HepG2 (cell line): ENCODE data around the gene RABGGTA. TPM values are rescaled to one million over a fixed set of nuclear protein-coding genes. Genes with fewer than 3 reads are reported as not detected.

Source experiments
- ATAC-seq: fragments of 200-7000 bp; cut with Tn5 transposase; 3 replicates; pipeline ENCODE4 v1.9.1; 2020; ENCODE audit warnings: mild to moderate bottlenecking, moderate library complexity
- BruUV-seq: library from RNA; stranded (reverse); fragments of 400-500 nt; replicated peaks from 2 replicates; lab custom pipeline; 2021; lab: Mats Ljungman, UMichigan
- CTCF ChIA-PET: fragments of 300-600 bp; formaldehyde crosslinking; extraction: SDS; loops from one replicate; lab custom pipeline; 2021; ENCODE audit warnings: low total read pairs, inconsistent platforms, low intra/inter-chr PET ratio; lab: Yijun Ruan, JAX
- POLR2A ChIA-PET: fragments of 350-600 bp; sonication (Branson Sonifier 250); formaldehyde crosslinking; loops from one replicate; lab custom pipeline; 2020; ENCODE audit warnings: antibody characterized with exemption, inconsistent platforms; lab: Yijun Ruan, JAX
- DNase-seq: peaks from one replicate; pipeline ENCODE4 v3.0.0-alpha.2; 2015; ENCODE audit warnings: low spot score
- FAIRE-seq: peaks from 3 replicates; lab custom pipeline; 2011; peaks lifted over from hg19 to GRCh38; lab: Jason Lieb, UNC
- H2AFZ ChIP-seq: one replicate; pipeline ENCODE4 v1.6.1; 2011; ENCODE audit warnings: low read length, inconsistent platforms
- H3K27ac ChIP-seq: fragments of 300-600 bp; 3 replicates; pipeline ENCODE4 v1.8.0; 2011; ENCODE audit warnings: mixed run types, mild to moderate bottlenecking, mixed read lengths, low read length, inconsistent platforms; ENCODE audit not compliant: insufficient read depth; ENCODE audit errors: extremely low read length
- H3K27me3 ChIP-seq, 2 experiments: fragments of 200-600 bp in 1 of 2; 2 replicates in 1 of 2; 3 replicates in 1 of 2; pipeline versions ENCODE4 v1.6.0 to v1.8.0; 2011; ENCODE audit warnings: low read length in 2 of 2, mild to moderate bottlenecking in 2 of 2, moderate library complexity in 2 of 2, inconsistent platforms in 1 of 2; ENCODE audit not compliant: insufficient read depth in 2 of 2, control insufficient read depth in 1 of 2
- H3K36me3 ChIP-seq, 2 experiments: fragments of 200-600 bp in 1 of 2; replicated peaks in 1 of 2; 2 replicates in 1 of 2; 3 replicates in 1 of 2; pipeline versions ENCODE4 v1.5.1 to v1.8.0; 2011; ENCODE audit warnings: low read length in 2 of 2, inconsistent platforms in 1 of 2; ENCODE audit not compliant: insufficient read depth in 2 of 2, control insufficient read depth in 1 of 2
- H3K4me1 ChIP-seq: 2 replicates; pipeline ENCODE4 v1.5.1; 2012; ENCODE audit warnings: low read length, inconsistent platforms; ENCODE audit not compliant: insufficient read depth
- H3K4me2 ChIP-seq: 2 replicates; pipeline ENCODE4 v1.6.0; 2011; ENCODE audit warnings: low read depth, low read length, inconsistent platforms
- H3K4me3 ChIP-seq, 3 experiments: fragments of 200-600 bp in 1 of 3; sonication (generic), shearing (Covaris generic) in 1 of 3; replicated peaks in 1 of 3; 2 replicates each; pipeline ENCODE4 v1.5.1; 2011 to 2016; ENCODE audit warnings: low read length in 3 of 3, inconsistent platforms in 2 of 3, low read depth in 2 of 3, mild to moderate bottlenecking in 2 of 3, control low read depth in 1 of 3, mixed read lengths in 1 of 3; ENCODE audit not compliant: insufficient read depth in 1 of 3
- H3K79me2 ChIP-seq: one replicate; pipeline ENCODE4 v1.6.1; 2011; ENCODE audit warnings: low read length, inconsistent platforms; ENCODE audit not compliant: insufficient read depth
- H3K9ac ChIP-seq: 2 replicates; pipeline ENCODE4 v1.6.0; 2011; ENCODE audit warnings: mild to moderate bottlenecking, low read depth, low read length, inconsistent platforms; ENCODE audit not compliant: insufficient read depth
- H3K9me3 ChIP-seq: 2 replicates; pipeline ENCODE4 v1.5.1; 2012; ENCODE audit warnings: mild to moderate bottlenecking, low read length
- H4K20me1 ChIP-seq: 2 replicates; pipeline ENCODE4 v1.6.0; 2011; ENCODE audit warnings: inconsistent platforms, mild to moderate bottlenecking, low read length, moderate library complexity; ENCODE audit not compliant: insufficient read depth
- CEBPB ChIP-seq: IDR thresholded peaks from 2 replicates; pipeline ENCODE4 v1.6.1; 2011; ENCODE audit warnings: low read depth, low read length, improper control_type of control experiment, borderline replicate concordance
- DNMT3B ChIP-seq: conservative IDR thresholded peaks from 2 replicates; pipeline ENCODE4 v1.6.1; 2016; ENCODE audit warnings: missing biosample characterization, control low read depth
- DPF2 ChIP-seq: sonication (generic); formaldehyde crosslinking; IDR thresholded peaks from 2 replicates; pipeline ENCODE4 v1.4.0; 2020; ENCODE audit warnings: mild to moderate bottlenecking, low read depth, missing genetic modification reagents, borderline replicate concordance
- FLYWCH1 ChIP-seq: sonication (generic); formaldehyde crosslinking; IDR thresholded peaks from 2 replicates; pipeline ENCODE4 v1.8.1; 2023; ENCODE audit warnings: mild to moderate bottlenecking, missing genetic modification reagents
- IRX3 ChIP-seq: sonication (generic); formaldehyde crosslinking; IDR thresholded peaks from 2 replicates; pipeline ENCODE4 v1.8.1; 2023; ENCODE audit warnings: mild to moderate bottlenecking, low read depth, missing genetic modification reagents, borderline replicate concordance
- MTA3 ChIP-seq: sonication (generic); formaldehyde crosslinking; IDR thresholded peaks from 2 replicates; pipeline ENCODE4 v1.4.0; 2020; ENCODE audit warnings: missing genetic modification reagents
- NAIF1 ChIP-seq: sonication (generic); formaldehyde crosslinking; IDR thresholded peaks from 2 replicates; pipeline ENCODE4 v1.5.0; 2020; ENCODE audit warnings: mild to moderate bottlenecking, missing genetic modification reagents, borderline replicate concordance
- ONECUT2 ChIP-seq: sonication (generic); formaldehyde crosslinking; IDR thresholded peaks from 2 replicates; pipeline ENCODE4 v1.4.0; 2020; ENCODE audit warnings: missing genetic modification reagents
- STAT5B ChIP-seq: sonication (generic); formaldehyde crosslinking; IDR thresholded peaks from 2 replicates; pipeline ENCODE4 v1.4.0; 2020; ENCODE audit warnings: missing genetic modification reagents
- WIZ ChIP-seq: sonication (generic); formaldehyde crosslinking; IDR thresholded peaks from 2 replicates; pipeline ENCODE4 v1.5.1; 2020; ENCODE audit warnings: mild to moderate bottlenecking, missing genetic modification reagents
- ZBTB20 ChIP-seq: sonication (generic); formaldehyde crosslinking; IDR thresholded peaks from 2 replicates; pipeline ENCODE4 v1.8.1; 2023; ENCODE audit warnings: missing genetic modification reagents, low read depth, mild to moderate bottlenecking, borderline replicate concordance
- ZNF557 ChIP-seq: sonication (generic); formaldehyde crosslinking; IDR thresholded peaks from 2 replicates; pipeline ENCODE4 v1.4.0; 2020; ENCODE audit warnings: missing genetic modification reagents
- ZNF841 ChIP-seq: sonication (generic); formaldehyde crosslinking; IDR thresholded peaks from 2 replicates; pipeline ENCODE4 v1.8.1; 2023; ENCODE audit warnings: missing genetic modification reagents, borderline replicate concordance
- WGBS: methylation state at CpG from one replicate; pipeline ENCODE4 v1.1.6; 2017; ENCODE audit warnings: low lambda C conversion rate; 5-methylcytosine and 5-hydroxymethylcytosine counted together
- in situ Hi-C: cut with HindIII; loops from 2 replicates; pipeline ENCODE4 v1.10.0; 2017; ENCODE audit warnings: low pct_unique_long_range_greater_than_20kb; ENCODE audit not compliant: extremely low pct_ligation_motif_present
- intact Hi-C: fragments of 100-400 bp; cut with micrococcal nuclease; formaldehyde crosslinking; loops from one replicate; pipeline ENCODE4 v1.10.0; 2022; ENCODE audit not compliant: unreplicated experiment
- polyA plus RNA-seq, 8 experiments: library from polyadenylated mRNA; depleted of rRNA in 3 of 8; stranded (reverse) in 7 of 8; unstranded in 1 of 8; fragments of >200 nt; fragmentation: Illumina TruSeq in 4 of 8; extraction: Trizol in 4 of 8; gene quantifications; 2 replicates each; pipeline versions ENCODE4 v1.2.1 to v1.2.3, GENCODE V29; 2011 to 2016; ENCODE audit warnings: low read depth in 4 of 8, missing spikeins in 1 of 8, mixed read lengths in 1 of 8; ENCODE audit not compliant: insufficient read depth in 1 of 8
- total RNA-seq, 5 experiments: library from RNA; depleted of rRNA; stranded (reverse); fragments of >200 nt; fragmentation: Illumina TruSeq; extraction: Trizol; gene quantifications; 2 replicates each; pipeline ENCODE4 v1.2.3, GENCODE V29; 2016; ENCODE audit warnings: low read depth in 1 of 5
- TF ChIP-seq, protein P1 (sequence below): sonication (generic); formaldehyde crosslinking; conservative IDR thresholded peaks from 2 replicates; pipeline ENCODE4 v1.5.0; 2020; ENCODE audit warnings: missing genetic modification reagents
- TF ChIP-seq, protein P2 (sequence below): sonication (generic); formaldehyde crosslinking; IDR thresholded peaks from 2 replicates; pipeline ENCODE4 v1.4.0; 2020; ENCODE audit warnings: missing genetic modification reagents, borderline replicate concordance
- TF ChIP-seq, protein P3 (sequence below): sonication (generic); formaldehyde crosslinking; IDR thresholded peaks from 2 replicates; pipeline ENCODE4 v1.4.0; 2020; ENCODE audit warnings: missing genetic modification reagents

The RABGGTA gene
- total and polyA plus RNA-seq, 2 of the 13 experiments (the other 11 are each of a cell fraction or from before 2014, with no cell fraction given), result 57.9 to 90.8 TPM

DNA sequence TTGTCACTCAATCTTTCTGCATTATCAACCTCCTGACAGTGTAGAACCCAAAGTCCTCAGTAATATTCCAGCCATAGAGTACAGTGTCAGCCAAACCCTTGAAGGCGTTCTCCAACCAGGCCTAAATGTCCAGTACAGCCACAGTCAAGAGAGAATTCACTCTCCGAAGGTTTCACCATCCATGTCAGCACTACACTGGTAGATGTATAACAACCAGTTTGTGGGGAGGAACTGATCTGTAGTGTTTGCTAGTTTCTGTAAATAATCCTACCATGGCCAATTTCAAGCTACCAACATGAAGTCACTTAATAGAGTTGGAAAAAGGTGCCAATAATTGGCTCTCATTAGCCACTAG, 55.1 kb downstream of the RABGGTA start:
- DNase-seq (no peak), FAIRE-seq (no peak), ATAC-seq (no peak)
- ChIA-PET CTCF (interaction anchor here (1.3 to 3.1 kb wide), 5 partner anchors 16 to 92 kb away, joined by 7 to 44 read pairs (median 10); partner anchors contain the start of genes CIDEB, GMPR2, NEDD8 and RABGGTA), POLR2A (interaction anchor here (0.9 to 8.1 kb wide), 28 partner anchors 9 to 1122 kb away, joined by 3 to 230 read pairs (median 8); partner anchors contain the start of genes ACIN1, C14orf119, CIDEB and DCAF11)
- no TSS peak for BruUV-seq
- Histone ChIP-seq H3K27me3 (no peaks in the 10 kb centered on the region; a peak in 1 of 5 replicates), H4K20me1 (no peaks in the 10 kb centered on the region), H3K9me3 (no peaks in the 10 kb centered on the region), H3K79me2 (peaks cover 22% of the 10 kb centered on the region), H3K9ac (peak overlapping the region; percentile 81), H3K4me2 (peak overlapping the region; percentile 93), H2AFZ (no peak overlapping the region), H3K27ac (peak overlapping the region; percentile 1), H3K4me1 (peaks cover 38% of the 10 kb centered on the region), H3K4me3 (peak overlapping the region in 1 of 3 experiments; percentile 98; a peak in 1 of 6 replicates), H3K36me3 (peaks cover 8 to 15% of the 10 kb centered on the region in 2 experiments; a peak in 4 of 5 replicates)
- intact Hi-C loops, result loop anchor here (1.0 to 2.0 kb wide), 4 partner anchors 16 to 81 kb away; partner anchors contain the start of genes GMPR2, NEDD8, RABGGTA and TINF2
- in situ Hi-C loops, result no loop called here
- 94% methylated on average over 2 of the region's 2 CpGs for WGBS
- TF ChIP-seq ZNF557 (CRISPR knock-in tag), result no peak
- 0 out of 2 replicates have a peak, but pooled peaks have one; percentile 7 for TF ChIP-seq ZNF841 (CRISPR knock-in tag)
- no peak for TF ChIP-seq CEBPB
- TF ChIP-seq STAT5B, result no peak
- TF ChIP-seq, protein P1, sequence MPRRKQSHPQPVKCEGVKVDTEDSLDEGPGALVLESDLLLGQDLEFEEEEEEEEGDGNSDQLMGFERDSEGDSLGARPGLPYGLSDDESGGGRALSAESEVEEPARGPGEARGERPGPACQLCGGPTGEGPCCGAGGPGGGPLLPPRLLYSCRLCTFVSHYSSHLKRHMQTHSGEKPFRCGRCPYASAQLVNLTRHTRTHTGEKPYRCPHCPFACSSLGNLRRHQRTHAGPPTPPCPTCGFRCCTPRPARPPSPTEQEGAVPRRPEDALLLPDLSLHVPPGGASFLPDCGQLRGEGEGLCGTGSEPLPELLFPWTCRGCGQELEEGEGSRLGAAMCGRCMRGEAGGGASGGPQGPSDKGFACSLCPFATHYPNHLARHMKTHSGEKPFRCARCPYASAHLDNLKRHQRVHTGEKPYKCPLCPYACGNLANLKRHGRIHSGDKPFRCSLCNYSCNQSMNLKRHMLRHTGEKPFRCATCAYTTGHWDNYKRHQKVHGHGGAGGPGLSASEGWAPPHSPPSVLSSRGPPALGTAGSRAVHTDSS (CRISPR knock-in tag), result 0 out of 2 replicates have a peak, but pooled peaks have one; percentile 50
- TF ChIP-seq, protein P2, sequence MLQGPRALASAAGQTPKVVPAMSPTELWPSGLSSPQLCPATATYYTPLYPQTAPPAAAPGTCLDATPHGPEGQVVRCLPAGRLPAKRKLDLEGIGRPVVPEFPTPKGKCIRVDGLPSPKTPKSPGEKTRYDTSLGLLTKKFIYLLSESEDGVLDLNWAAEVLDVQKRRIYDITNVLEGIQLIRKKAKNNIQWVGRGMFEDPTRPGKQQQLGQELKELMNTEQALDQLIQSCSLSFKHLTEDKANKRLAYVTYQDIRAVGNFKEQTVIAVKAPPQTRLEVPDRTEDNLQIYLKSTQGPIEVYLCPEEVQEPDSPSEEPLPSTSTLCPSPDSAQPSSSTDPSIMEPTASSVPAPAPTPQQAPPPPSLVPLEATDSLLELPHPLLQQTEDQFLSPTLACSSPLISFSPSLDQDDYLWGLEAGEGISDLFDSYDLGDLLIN (CRISPR knock-in tag), result no peak
- TF ChIP-seq WIZ, result peak; percentile 8; the same call in 1 of the 2 replicates
- no peak for TF ChIP-seq DPF2 (CRISPR knock-in tag)
- 0 out of 2 replicates have a peak, but pooled peaks have one; percentile 2 for TF ChIP-seq MTA3 (CRISPR knock-in tag)
- TF ChIP-seq ZBTB20, result no peak
- TF ChIP-seq, protein P3, sequence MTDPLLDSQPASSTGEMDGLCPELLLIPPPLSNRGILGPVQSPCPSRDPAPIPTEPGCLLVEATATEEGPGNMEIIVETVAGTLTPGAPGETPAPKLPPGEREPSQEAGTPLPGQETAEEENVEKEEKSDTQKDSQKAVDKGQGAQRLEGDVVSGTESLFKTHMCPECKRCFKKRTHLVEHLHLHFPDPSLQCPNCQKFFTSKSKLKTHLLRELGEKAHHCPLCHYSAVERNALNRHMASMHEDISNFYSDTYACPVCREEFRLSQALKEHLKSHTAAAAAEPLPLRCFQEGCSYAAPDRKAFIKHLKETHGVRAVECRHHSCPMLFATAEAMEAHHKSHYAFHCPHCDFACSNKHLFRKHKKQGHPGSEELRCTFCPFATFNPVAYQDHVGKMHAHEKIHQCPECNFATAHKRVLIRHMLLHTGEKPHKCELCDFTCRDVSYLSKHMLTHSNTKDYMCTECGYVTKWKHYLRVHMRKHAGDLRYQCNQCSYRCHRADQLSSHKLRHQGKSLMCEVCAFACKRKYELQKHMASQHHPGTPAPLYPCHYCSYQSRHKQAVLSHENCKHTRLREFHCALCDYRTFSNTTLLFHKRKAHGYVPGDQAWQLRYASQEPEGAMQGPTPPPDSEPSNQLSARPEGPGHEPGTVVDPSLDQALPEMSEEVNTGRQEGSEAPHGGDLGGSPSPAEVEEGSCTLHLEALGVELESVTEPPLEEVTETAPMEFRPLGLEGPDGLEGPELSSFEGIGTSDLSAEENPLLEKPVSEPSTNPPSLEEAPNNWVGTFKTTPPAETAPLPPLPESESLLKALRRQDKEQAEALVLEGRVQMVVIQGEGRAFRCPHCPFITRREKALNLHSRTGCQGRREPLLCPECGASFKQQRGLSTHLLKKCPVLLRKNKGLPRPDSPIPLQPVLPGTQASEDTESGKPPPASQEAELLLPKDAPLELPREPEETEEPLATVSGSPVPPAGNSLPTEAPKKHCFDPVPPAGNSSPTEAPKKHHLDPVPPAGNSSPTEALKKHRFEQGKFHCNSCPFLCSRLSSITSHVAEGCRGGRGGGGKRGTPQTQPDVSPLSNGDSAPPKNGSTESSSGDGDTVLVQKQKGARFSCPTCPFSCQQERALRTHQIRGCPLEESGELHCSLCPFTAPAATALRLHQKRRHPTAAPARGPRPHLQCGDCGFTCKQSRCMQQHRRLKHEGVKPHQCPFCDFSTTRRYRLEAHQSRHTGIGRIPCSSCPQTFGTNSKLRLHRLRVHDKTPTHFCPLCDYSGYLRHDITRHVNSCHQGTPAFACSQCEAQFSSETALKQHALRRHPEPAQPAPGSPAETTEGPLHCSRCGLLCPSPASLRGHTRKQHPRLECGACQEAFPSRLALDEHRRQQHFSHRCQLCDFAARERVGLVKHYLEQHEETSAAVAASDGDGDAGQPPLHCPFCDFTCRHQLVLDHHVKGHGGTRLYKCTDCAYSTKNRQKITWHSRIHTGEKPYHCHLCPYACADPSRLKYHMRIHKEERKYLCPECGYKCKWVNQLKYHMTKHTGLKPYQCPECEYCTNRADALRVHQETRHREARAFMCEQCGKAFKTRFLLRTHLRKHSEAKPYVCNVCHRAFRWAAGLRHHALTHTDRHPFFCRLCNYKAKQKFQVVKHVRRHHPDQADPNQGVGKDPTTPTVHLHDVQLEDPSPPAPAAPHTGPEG (CRISPR knock-in tag), result 0 out of 2 replicates have a peak, but pooled peaks have one; percentile 17
- 0 out of 2 replicates have a peak, but pooled peaks have one; percentile 2 for TF ChIP-seq ONECUT2 (CRISPR knock-in tag)
- peak; percentile 44; the same call in 1 of the 2 replicates for TF ChIP-seq IRX3 (CRISPR knock-in tag)
- peak; percentile 90; the same call in 1 of the 2 replicates for TF ChIP-seq FLYWCH1 (CRISPR knock-in tag)
- TF ChIP-seq DNMT3B (CRISPR knock-in tag), result no peak
- 0 out of 2 replicates have a peak, but pooled peaks have one; percentile 3 for TF ChIP-seq NAIF1 (CRISPR knock-in tag)
